BJ (cell line): ENCODE results near the gene FHAD1. TPM values are rescaled to one million over a fixed set of nuclear protein-coding genes. Genes with fewer than 3 reads are reported as not detected.

Source experiments
- CTCF ChIA-PET: fragments of 350-600 bp; formaldehyde crosslinking; extraction: SDS; loops from one replicate; lab custom pipeline; 2021; ENCODE audit warnings: antibody characterized with exemption, inconsistent platforms; lab: Yijun Ruan, JAX
- POLR2A ChIA-PET: fragments of 300-600 bp; sonication (Branson Sonifier 250); formaldehyde crosslinking; extraction: SDS; loops from one replicate; lab custom pipeline; 2021; ENCODE audit warnings: antibody characterized with exemption; lab: Charles Lee
- DNase-seq: peaks from one replicate; pipeline ENCODE4 v3.0.0-alpha.2; 2011; ENCODE audit warnings: low read depth
- H3K27me3 ChIP-seq: 2 replicates; pipeline ENCODE4 v1.6.0; 2011; ENCODE audit warnings: low read length; ENCODE audit not compliant: control insufficient read depth, insufficient read depth
- H3K36me3 ChIP-seq: 2 replicates; pipeline ENCODE4 v1.5.1; 2011; ENCODE audit warnings: low read length; ENCODE audit not compliant: control insufficient read depth, insufficient read depth
- H3K4me3 ChIP-seq: 2 replicates; pipeline ENCODE4 v1.5.1; 2011; ENCODE audit warnings: low read depth, mild to moderate bottlenecking, control low read depth, low read length
- CTCF ChIP-seq: IDR thresholded peaks from 2 replicates; pipeline ENCODE4 v1.5.1; 2011; ENCODE audit warnings: low read depth, mild to moderate bottlenecking, control low read depth, inconsistent platforms, low read length, moderate library complexity; ENCODE audit not compliant: insufficient read depth
- polyA plus RNA-seq: library from polyadenylated mRNA; depleted of rRNA; stranded (reverse); fragments of >200 nt; gene quantifications from 2 replicates; pipeline ENCODE4 v1.2.3, GENCODE V29; 2011

Gene FHAD1
- polyA plus RNA-seq, 1 experiment = not detected

GRCh38 chr1:15347182-15347581 is 100.2 kb downstream of the FHAD1 start:
- CTCF ChIA-PET = no interaction called here
- DNase-seq = no peak
- TF ChIP-seq CTCF = no peak
- no peaks in the 10 kb centered on the region for H3K36me3 ChIP-seq
- POLR2A ChIA-PET = no interaction called here
- H3K4me3 ChIP-seq = no peak overlapping the region
- H3K27me3 ChIP-seq = no peaks in the 10 kb centered on the region

GRCh38 chr1:15348648-15349047 is 101.6 kb downstream of the FHAD1 start:
- DNase-seq = no peak
- H3K4me3 ChIP-seq = no peak overlapping the region
- no peaks in the 10 kb centered on the region for H3K27me3 ChIP-seq
- no peak for TF ChIP-seq CTCF
- no peaks in the 10 kb centered on the region for H3K36me3 ChIP-seq
- POLR2A ChIA-PET = no interaction called here
- CTCF ChIA-PET = no interaction called here

GRCh38 chr1:15349133-15349532 is 102.1 kb downstream of the FHAD1 start:
- H3K36me3 ChIP-seq = no peaks in the 10 kb centered on the region
- no peak for TF ChIP-seq CTCF
- ChIA-PET POLR2A (no interaction called here), CTCF (no interaction called here)
- no peak overlapping the region for H3K4me3 ChIP-seq
- no peaks in the 10 kb centered on the region for H3K27me3 ChIP-seq
- DNase-seq = no peak

- Histone ChIP-seq H3K4me3 (no peak overlapping the region), H3K27me3 (no peaks in the 10 kb centered on the region), H3K36me3 (no peaks in the 10 kb centered on the region)
- no peak for TF ChIP-seq CTCF
- ChIA-PET CTCF (interaction anchor here (0.8 kb wide), 1 partner anchor 81 kb away, joined by 4 read pairs; no protein-coding TSS in a partner anchor), POLR2A (no interaction called here)
- DNase-seq = no peak
Measured at GRCh38 chr1:15350151-15350550, 103.1 kb downstream of the FHAD1 start.

GRCh38 chr1:15350551-15351200 is 103.7 kb downstream of the FHAD1 start:
- ChIA-PET CTCF (interaction anchor here (0.8 kb wide), 1 partner anchor 80 kb away, joined by 4 read pairs; no protein-coding TSS in a partner anchor), POLR2A (interaction anchor here (0.6 kb wide), 1 partner anchor 104 kb away, joined by 3 read pairs; the partner anchor contains the start of gene FHAD1)
- TF ChIP-seq CTCF = no peak

More at GRCh38 chr1:15350551-15351200, 103.7 kb downstream of the FHAD1 start:
- no peaks in the 10 kb centered on the region for H3K27me3 ChIP-seq
- no peak for DNase-seq
- H3K36me3 ChIP-seq = no peaks in the 10 kb centered on the region
- H3K4me3 ChIP-seq = no peak overlapping the region
